ENCODE data around the gene CPXM2.

The CPXM2 gene

DNA sequence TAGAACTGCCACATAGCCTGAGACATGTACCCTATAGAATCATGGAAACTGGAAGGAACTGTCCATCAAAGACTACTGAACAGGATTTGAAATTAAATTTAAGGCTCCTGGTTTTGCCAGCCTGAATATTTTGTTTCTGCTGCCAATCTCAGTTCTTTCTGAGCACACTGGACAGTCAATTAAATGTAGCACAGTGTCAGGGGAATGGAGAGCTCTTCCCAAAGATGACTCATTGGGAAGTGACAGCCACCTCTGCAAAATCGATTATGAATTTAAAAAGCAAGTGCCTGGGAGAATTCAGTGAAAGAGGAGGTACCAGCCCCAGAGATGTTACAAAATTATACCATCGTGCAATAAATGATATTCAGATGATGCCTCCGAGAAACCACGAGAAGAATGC, 47.8 kb downstream of the CPXM2 start:
- no peak for DNase-seq

DNA sequence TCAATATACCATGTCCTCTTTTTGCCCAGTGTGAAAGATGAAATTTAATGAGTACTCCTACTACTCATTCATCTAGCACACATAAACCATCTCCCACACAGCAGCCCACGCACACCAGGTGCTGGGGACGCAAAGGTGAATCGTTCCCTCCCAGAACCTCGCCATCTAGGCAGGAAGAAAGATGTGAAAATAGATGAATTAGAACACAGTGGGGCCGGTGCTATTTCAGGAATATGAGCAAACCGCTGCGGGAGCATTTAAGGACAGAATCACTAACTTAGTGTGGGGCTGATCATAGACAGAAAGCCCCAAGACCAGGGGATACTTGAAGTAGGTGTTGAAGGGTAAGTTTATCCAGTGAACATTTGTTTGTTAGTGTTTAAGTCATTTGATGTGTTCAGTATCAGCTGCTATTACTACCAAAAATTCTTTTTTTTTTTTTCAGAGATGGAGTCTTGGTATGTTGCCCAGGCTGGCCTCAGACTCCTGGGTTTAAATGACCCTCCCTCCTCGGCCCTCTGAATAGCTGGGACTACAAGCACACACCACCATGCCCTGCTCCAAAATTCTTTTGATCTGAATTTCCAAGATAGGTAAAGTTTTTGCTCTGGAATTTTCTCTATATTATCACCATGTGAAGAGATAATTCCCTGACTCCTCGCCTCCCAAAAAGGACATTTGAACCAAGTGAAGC, 48.8 kb downstream of the CPXM2 start:
- DNase-seq, result no peak

DNA sequence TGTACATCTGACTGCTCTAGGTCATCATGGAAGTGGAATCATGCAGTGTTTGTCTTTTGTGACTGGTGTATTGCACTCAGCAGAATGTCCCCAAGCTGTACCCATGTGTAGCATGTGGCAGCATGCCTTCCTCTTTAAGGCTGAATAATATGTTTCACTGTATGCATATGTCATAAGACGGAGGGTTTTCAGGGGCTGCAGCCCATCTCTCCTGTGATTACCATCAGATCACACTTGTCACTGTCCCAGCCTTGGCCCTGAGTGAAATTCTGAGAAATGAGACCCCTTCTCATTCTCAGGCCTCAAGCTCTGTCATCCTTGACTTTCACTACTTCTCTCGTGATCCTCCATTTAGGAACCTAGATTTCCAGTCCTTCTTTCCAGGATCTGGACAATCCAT, 50.0 kb downstream of the CPXM2 start:
- no peak for DNase-seq

DNA sequence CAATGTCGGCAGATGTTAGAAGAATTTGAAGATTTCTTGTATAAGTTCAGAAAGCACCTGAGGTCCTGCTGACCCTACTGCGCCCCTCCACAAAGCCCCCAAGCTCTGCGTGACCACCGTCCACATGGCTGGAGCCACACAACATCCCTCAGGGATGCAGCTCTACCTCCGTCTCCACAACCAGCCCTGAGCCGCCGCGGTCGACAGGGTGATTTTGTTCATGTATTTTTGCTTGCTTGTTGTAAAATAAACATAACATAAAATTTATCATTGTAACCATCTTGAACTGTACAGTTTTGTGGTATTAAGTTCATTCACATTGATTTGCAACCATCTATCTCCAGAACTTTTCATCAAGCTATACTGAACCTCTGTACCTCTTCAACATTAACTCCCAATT, 50.5 kb downstream of the CPXM2 start:
- no peak for DNase-seq

DNA sequence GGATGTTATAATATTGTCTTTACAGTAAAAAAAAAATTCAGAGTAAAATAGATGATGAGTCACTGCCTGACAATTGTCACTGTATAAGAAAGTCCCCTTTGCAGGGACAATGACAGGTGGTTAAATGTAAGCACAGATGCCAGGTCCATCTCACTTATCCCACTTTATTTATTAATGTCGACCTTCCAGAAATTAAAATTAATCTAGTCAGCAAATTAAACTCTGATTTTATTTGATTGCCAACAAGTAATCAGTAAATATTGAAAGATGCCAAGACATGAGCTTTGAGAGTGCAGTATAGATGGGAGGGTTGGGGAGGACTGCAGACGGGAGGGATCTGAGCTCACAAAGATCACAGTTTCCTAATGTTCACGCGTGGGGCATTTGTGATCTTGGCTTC, 50.9 kb downstream of the CPXM2 start:
- no peak for DNase-seq

DNA sequence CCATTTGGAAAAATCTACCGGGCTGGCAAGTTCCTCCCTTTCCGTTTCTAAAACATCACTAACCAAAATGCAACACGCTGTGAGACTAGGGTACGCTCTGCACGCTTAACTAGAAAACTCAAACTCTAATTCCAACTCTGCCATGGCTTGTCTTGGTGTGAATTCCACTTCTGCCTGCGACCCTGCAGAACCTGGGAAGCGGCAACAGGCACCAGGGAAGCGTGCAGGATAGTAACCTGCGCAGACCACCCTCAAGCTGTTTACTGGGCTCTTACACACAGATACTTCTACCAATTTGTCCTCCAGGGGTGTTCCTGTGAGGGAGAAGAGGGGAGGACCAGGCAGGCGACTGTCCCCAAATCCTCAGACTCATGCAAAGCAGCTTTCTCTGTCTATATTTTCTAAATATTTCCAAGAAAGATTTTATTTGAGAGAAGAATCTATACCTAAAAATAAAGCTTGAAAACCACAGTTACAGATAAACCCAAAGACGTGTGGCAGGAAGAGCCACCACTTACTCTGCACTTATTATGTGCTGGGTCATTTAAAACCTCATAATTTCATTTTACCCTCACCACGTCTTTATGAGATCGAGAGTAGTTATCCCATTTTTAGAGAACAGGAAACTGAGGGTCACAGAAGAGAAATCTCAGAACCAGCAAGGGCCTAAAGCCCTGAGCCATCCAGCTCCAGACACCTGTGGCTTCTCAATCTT, 52.9 kb downstream of the CPXM2 start:
- DNase-seq, result no peak

DNA sequence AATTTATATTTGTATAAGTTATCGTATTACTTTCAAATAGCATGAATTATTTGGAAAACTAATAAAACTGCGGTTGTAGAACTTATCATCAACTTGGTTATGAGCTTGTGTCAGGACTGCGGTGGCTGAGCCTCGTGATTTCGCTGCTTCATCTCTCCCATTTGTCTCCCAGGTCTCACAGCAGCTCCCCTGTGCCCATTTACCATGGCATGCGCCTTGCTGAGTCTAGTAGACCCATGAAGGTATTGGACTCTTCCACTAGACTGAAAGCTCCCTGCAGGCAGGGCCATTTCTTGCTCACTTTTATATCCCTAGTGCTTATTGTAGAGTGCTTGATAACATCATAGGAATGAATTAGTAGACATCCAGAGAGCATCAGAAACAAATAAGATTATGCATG, 53.9 kb downstream of the CPXM2 start:
- no peak for DNase-seq

DNA sequence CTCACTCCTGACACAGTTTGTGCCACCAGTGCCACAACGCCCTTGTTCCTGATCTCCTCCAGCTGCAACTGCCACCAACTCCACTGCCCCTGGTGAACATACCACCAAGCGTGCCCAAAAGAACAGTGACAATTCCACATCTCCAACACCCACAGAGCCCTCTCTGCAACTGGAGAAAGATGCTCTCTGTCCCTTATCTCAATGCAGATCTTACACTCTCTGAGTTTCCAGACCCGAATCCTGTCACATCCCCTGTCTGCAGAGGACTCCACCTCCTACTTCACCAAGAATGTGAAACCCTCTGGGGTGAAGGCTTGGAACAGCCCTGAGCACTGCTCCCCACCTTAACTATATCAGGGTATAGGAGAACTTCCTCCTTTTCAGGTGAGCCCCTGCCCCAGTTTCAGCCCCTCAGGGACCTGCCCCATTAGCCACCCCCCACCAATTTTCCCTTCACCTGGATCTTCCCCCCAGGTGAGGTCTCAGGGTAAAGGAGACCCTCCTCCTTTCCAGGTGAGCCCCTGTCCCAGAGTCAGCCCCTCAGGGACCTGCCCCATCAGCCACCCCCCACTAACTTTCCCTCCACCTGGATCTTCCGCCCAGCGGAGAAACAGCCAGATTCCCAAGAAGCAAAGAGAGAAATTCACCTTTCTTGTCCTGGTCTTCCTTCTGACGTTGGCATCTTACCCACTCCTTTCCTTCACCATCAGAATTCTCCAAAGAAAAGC, 55.0 kb downstream of the CPXM2 start:
- no peak for DNase-seq

DNA sequence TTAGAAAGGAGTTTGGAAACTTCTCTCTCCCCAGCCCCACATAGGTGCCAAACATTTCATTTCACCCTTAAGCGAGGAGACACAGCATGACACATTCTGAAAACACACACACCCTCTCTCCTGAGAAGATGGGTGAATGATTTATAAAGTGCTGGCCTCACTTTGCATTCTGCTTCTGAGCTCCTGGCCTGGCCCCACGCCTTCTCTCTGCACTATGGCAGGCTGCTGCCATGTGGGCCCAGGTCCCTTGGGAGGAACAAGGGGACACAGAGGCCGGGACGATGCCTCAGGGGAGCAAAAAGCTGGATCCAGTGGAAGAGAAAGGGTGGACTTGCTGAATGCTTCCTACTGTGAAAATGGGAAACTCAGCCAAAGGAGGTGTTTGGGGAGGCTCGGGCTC, 56.0 kb downstream of the CPXM2 start:
- DNase-seq, result no peak

DNA sequence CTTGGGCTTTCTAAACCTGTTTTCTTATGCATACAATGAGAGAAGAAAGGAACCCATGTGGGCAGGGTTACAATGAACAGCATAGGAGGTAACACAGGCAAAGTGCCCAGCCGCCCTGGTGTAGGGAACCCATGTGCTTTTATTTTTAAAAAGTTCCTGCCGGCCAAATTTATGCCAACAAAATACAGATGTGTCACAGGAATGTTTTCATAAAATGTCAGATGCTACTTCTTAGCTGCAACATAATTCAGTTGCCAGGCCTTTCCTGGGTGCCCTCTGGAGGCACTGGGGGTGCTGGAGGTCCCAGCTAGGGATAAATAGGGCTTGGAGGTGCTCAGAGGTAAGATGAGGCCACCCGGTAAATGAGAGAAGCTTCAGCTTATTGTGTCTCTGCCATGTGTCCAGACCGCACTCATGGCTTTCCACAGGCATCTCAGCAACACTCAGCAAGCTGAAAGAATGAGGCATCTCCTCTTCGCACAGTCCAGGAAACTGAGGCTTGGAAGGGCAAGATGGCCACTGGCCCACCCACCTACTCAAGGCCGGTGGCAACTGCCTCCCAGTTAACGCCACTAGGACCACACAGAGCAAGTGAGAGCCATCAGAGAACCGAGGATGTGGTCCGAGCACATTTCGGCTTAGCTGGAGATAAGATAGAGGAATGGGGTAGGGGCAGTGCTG, 58.3 kb downstream of the CPXM2 start:
- DNase-seq, result no peak

DNA sequence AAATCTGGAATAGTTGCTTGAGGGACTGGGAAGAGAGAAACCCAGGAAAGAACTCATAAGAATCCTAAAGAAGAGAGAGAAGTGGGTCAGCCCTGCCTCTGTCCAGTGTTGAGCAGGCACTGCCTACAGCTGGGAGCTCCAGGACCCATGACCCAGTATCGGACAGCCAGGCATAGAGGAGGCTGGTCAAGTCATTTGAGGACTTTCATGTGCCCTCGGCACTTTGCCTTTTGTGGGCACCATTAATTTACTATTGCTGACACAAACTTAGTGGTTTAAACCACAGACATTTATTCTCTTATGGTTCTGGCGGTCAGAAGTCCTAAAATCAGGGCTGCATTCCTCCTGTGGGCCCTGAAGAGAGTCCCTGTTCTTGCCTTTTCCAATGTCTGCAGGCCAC, 60.3 kb downstream of the CPXM2 start:
- DNase-seq, result no peak

DNA sequence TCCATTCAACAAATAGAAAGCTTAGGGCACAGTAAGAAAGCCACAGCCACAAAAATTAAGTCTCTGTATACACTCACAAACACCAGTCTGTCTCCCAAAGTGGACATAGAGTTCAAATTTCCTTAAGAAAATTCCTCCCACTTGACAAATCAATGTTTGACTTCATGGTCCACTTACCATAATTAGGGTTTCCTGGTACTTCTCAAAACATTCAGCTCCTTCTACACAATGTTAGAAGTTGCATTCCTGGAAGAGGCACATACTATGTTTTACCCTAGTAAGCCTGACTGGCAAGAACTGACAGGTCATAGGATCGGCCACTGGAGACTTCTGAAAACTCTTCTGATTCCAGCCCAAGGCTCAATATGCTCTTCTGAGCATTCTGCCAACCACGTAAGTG, 70.5 kb downstream of the CPXM2 start:
- DNase-seq, result no peak

DNA sequence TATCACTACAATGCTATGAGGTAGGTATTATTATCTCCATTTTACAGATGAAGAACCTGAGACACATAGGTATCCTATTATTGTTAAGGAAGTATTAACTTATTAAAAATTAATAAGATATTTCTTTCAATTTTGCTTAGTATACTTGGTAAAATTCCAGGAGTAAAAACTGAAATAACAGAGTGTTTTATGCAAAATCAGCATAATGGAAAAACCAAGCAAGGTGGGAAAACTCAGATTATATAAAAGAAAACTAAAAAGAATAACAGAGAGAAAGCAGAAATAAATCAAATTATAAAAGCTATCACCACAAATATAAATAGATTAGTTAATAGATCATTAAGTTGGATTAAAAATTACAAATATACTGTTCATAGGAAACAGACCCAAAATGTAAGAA, 82.0 kb downstream of the CPXM2 start:
- no peak for DNase-seq

DNA sequence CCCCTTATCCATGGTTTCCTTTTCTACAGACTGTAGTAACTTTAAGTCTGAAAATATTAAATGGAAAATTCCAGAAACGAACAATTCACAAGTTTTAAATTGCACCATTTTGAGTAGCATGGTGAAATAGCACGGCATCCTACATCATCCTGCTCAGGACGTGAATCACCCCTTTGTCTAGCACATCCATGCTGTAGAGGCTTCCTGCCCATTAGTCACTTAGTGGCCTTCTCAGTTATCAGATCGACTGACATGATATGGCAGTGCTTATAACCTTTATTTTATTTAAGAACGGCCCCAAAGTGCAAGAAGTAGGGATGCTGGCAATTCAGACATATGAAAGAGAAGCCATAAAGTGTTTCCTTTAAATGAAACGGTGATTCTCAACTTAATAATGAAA, 82.7 kb downstream of the CPXM2 start:
- no peak for DNase-seq

DNA sequence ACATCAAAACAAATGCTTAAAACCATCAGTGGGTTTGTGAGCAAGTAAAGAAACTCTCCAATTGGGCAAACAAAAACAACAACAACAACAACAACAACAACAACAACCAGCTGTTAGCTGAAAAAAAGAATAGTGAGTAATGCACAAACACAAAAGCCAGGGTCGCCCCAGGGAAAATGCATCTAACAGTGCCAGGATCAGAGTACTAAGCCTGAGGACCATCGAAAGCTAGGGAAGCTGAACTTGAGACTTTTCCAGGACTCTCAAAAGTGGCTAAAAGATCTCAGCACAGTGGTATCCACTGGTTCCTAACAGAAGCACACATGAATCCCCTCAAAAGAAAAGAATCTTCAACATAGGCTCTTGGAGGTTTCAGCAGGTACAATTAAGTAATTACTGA, 83.3 kb downstream of the CPXM2 start:
- no peak for DNase-seq

DNA sequence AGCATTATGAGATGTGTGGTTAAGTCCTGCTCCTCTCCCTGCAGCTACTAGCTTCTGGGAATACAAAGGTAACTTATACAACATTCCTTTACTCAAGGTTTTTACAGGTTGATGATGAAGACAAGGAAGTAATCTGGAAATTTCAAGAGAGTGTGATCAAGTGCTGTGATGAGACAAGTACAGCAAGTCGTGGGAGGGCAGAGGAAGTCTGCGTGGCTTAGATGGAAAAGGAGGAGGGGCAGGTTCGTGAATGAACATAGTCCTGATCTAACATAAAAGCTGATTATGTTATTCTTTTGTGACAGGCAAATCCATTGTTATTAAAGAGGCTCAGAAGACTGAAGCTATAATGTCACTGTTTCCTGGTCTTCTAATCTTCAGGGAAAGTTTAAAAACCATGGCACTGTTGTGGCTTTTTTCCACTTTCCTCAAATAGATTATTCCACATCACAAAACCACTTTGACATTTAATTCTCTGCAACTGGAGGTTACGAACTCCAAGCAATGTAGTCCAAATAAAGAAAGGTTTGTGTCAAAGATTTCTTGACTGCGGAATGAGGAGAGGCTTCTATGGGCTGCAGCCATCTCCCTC, 84.1 kb downstream of the CPXM2 start:
- no peak for DNase-seq

DNA sequence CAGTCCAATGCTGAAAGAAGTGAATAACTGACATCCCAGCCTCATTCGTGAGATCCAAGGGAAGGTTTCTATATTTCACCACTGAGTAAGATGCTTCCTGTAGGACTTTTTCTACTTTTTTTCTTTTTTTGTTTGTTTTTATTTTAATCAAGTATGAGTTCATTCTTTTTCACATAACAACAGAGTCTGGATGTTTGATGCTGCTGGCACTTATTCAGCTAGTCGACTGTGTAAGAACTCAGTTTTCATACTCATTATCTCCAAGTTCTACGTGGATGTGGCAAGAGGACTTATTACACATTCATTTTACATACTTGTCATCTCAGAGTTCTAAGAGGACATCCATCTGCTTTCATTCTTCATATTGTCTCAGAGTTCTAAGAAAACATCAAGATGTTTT, 86.9 kb downstream of the CPXM2 start:
- DNase-seq, result no peak

DNA sequence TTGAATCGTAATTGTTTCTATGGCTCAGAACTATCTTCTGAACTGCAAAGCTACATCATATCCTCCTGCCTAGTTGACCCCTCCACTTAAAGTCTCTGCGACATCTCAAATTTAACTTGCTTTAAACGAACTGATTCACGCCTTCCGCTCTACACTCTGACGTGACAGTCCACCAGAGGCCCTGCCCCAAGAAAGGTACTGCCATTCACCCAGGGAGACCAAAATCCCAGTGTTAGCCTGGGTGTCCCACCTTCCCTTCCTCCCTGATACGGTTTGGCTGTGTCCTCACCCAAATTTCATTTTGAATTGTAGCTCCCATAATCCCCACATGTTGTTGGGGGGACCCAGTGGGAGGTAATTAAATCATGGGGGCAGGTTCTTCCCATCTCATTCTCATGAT, 90.8 kb downstream of the CPXM2 start:
- no peak for DNase-seq

DNA sequence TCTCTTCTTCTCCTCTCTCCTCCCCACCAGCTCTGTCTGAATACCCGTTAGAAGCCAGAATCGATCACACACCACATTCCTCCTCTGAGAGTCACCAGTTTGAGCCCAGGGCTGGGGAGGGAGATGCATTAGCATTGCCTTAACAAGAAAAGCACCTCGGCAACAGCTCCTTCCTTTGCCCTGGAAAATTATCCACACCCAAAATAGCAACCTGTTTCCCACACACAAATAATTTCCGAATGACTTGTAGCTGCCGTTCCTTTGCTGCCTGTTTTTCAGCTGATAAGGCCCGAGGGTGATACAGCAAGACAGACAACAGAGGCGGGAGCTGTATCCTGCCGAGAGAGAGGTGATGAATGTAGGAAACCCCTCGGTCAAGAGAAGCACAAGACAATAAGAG, 91.3 kb downstream of the CPXM2 start:
- DNase-seq, result no peak

DNA sequence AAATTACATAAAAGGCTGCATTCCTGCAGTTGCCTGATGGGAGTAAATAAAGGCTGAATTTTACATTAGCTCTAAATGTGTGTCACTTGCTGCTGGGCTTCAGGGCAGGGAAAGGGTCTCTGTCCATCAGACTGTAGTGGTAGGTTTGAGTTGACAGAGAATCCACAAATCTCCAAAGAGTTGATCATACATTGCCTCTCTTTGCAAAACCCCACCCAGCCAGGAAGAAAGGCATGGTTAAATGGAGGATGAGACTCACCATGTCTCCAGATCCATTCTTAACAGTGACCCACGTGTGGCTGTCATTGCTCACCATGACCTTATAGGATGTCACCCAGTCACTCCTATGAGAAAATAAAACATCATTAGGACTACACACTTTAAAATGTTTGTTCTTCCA, 92.8 kb downstream of the CPXM2 start:
- no peak for DNase-seq

DNA sequence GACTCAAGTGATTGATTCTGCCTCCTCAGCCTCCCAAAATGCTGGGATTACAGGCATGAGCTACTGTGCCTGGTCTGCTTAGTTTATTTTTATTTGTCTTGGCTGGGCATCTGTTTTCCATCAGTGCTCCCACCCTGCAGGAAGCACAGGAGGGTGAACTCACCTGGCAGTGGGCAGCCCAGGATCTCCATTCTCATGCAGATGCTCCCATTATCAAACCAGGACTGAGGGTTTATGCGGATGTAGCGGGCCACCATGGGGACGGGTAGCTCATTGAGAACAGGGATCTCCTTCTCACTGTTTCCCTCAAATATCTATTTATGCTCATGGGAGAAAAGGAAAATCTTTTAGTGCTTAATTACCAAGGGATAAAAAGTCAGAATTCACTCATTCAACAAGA, 93.8 kb downstream of the CPXM2 start:
- no peak for DNase-seq

DNA sequence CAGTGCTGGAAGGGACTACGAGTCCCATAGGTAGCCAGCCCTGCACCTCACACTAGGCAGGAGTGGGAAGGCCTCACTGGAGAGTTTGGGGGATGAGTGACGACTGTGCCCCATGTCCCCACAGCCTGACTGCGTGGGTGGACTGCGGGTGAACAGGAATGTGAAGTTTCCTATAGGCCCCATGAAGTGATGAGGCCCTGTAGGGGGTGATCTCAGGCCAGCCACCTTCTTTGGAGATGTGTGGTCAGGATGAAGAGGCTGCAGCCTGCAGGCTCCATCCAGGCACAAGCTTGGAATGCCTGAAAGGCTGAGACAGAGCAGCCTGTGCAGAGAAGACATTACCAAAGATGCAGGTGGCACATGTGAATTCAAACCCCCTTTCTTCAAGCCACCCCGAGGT, 94.9 kb downstream of the CPXM2 start:
- no peak for DNase-seq

DNA sequence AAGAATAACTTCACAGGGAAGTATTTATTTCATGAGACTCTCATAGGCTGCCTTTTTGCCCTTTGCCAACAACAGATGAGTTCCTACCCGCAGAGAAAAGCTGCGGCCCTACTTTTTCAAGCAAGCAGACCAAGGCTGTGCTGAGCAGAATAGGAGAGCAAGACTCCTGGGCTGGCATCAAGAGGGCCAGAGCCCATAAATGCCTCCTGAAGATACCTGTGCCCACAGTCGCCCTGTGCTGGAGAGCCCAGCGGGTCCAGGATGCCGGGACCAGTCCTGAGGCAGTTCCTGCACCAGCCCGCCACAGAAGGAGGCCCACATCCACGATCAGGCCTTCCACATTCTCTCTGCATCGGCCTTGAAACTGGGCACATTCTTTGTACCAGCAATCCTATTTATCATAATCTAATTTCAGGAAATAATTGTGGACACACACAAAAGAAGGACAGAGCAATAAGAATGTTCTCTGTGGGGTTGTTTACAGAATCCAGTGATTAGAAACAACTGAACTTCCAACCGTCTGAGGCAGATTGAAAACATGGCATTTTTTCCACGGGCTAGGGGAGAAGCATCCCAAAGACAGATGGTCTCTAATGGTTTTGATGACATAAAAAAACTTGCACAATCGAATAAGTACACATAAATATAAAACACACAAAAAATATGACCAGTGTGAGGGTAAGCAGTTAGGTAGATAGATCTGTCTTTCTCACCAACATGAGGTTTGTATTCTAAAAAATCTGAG, 95.6 kb downstream of the CPXM2 start:
- no peak for DNase-seq
